Measurements from ENCODE around the gene RBM20.

The RBM20 gene

DNA sequence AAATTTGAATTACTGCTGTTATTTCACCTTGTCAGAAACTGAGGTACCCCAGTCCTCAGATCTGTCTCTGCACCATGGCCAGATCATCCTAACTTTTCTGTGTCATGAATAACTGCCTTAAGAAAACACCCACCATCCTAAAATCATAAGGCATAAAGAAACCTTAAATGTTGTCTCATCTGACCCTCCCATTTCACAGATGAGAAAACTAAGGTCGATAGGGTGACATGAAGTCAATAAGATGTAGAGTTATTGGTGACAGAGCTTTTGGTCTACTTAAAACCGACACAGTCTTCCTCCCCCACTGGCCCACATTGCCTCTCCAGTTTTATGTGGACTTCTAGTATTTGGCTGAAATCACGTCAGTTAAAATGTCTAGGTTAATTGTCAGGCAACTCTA, 126.1 kb downstream of the RBM20 start:
- no peak for DNase-seq

DNA sequence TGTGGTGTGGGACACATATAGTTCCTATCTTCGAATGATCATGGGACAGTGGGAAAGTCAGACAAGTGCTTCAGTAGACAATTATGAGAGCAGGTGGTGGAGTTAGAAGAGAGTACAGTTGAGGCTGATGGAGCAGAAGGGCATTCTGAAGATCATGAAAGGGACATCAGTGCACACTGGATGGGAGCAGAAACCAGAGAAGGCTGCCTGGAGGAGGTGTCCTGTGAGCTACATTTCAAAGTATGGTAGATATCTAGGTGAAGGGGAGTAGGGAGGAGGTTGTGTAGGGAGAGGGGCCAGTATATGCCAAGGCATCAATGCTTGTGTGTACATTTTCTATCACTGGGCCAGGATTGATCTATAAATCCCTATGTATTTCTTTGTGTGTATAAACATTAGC, 127.3 kb downstream of the RBM20 start:
- DNase-seq, result no peak

DNA sequence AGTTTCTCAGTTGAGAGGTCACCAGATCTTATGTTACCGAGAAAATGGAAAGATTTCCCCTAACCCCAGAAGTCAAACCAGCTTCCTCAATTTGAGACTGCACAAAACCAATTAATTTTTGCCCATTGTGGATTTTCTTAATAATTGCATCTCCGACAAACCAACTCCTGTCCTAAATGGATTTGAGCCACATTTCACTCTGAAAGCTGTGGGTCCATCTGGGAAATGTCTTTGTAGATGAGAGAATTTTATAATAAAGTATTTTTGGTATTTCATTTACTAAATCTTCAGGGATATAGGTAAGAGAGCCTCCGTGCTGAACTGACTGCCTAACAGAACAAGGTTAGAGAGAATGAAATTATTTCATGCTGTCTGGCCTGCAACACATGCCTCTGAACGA, 127.9 kb downstream of the RBM20 start:
- no peak for DNase-seq

DNA sequence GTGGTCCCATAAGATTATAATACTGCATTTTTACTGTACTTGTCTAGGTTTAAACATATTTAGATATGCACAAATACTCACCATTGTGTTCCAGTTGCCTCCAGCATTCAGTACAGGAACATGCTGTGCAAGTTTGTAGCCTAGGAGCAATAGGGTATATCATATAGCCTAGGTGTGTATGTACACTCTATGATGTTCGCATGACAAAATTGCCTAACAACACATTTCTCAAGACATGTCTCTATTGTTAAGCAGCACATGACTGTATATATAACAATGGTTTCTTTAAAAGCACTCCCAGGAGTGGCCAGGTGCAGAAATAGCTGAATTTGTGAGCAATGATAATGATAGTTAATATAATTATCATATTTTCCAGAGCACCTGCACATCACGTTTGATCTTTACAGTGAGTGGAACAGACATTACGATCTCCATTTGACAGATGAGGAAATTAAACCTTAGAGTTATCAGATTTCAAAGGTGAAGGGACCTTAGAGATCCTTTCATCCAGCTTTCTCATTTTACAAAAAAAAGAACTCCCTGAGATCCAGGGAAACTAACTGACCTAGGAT, 128.4 kb downstream of the RBM20 start:
- no peak for DNase-seq

DNA sequence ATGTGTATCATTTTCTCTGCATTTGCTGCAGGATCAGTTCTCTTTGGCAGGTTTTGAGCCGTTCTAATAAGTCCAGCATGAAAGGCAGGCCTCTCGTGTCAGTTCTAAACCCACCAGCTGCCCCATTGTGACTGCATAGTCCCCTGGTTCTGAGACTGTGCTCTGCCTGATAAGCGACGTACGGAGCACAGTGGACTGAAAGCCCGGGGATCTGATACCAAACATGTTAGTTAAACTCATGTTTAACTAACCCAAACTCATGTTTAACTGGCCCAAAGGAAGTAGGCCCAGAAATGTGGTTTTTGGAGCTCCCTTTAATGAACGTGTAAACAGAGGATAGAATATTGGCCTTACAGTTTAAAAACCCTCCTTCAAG, 129.5 kb downstream of the RBM20 start:
- no peak for DNase-seq

DNA sequence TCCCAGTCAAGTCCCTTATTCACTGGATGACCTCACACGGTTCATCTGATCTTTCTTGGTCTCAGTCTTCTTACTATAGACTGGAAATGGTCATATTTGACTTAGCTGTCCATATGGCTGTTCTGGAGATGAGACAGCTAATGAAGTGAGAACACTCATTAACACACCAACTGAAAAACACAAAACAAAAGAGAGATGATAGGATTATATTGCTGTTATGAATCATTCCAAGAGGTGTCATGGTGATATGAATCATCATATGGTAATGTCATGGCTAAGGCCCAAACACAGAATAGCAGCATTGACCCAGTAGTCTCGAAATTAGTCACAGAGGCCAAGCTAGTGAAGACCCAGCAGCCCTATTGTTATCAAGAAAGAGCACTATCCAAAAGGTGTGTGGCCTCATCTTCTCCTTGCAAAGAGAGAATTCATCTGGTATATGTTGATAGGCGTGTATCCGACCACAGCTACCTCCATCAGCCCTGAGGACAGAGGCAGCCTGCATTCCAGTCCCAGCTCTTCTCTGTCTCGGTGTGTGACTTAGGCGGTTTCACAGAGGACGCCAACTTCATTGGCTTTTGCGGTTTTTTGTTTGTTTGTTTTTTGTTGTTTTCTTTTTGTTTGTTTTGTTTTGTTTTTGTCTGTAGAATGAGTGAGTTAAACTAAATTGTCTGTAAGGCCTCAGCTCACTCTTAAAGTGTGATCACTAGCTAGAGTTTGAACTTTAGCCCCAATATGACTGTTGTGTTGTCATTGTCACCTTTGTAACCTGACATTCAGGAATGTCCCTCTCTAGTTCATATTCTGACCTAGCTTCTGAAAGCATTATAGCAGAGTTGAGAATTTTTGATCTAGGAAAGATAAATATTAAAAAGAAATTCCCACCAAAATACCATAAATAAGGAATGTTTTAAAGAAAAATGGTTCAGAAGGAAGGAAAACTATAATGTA, 130.2 kb downstream of the RBM20 start:
- no peak for DNase-seq

DNA sequence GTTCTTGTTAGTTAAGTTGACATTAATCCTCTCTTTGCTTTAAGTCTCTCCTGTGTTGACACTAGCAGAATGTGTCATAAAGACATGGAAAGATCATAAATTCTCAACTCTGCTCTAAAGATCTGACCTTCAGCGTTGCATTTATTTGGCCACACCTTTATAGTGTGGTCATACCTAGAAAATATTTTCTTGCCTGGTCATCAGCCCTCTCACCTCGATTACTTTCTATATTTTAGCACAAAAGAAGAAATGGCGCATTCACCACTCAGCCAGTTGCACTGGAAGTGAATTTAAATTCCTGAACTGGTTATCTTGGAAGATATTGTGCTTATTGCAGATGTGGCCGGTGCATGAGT, 130.9 kb downstream of the RBM20 start:
- DNase-seq, result no peak

DNA sequence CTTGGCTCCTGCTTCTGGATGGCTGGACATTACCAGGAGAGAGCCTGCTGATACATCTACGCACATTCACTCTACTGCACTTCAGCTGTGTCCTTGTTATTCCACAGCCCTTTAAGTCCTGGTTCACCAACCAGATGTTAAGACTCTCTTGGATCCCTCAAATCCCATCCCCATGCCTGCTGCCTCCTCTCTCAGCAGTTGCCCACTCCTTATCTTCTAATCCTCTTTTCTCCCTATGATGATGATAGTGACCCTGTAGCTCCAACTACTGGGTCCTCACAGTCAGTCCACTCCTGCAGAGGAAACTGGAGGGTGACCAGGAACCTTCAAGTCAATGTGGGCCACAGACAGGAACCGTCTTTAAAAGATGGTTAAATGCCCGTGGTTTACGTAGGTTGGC, 131.3 kb downstream of the RBM20 start:
- DNase-seq, result no peak

DNA sequence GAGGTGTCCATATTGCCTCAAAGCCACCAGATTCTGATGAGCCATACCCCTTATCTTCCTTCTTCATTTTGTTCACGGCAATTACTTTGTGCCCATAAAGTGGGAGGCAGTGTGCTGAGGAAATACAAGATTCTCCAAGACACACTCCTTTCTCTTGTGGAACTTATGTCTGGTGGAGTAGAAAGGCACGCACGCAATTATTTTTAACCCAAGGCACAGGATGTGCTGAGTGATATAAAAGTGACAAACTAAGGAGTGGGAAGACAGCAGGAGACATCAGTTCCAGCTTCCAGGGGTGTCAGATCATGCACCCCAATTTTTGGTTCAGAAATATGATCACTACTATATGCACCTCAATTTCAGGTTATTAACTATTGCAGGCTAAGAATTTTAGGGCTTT, 132.9 kb downstream of the RBM20 start:
- no peak for DNase-seq

DNA sequence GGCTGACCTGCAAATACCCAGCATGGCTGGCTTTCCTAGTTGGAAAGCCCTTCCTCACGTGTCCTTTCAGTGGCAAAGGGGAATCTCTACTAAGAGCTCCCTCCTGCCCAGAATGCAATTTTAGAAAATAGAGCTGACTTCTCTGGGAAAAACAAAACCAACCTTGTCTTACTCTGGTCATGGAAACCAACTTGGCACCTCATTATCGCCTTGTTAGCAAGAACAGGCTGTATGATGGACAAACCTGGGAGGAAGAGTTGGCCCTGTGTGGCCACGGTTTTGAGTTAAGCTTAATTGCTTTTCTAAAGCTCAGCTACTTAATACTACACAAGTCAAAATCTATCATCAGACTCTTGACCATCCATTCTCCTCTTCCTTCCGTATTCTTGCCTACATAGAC, 133.5 kb downstream of the RBM20 start:
- DNase-seq, result no peak

DNA sequence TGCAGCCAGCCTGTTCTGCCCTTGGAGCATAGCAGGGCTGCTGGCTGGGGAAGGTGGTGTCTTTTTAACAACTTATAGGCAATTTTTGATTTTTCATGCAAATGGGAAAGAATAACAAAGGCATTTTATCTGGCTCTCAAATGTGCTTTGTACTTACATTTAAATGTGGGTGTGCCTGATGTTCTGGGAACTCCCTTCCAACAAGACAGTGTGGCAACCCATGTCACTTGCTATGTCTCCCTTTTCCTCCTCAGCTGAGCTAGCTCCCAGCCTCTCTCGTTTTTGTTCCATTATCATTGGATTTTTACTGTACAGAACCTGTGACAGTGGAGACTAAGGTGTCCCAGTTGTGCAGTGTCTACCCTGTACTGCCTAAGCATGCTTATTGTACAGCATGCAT, 134.1 kb downstream of the RBM20 start:
- DNase-seq, result no peak

DNA sequence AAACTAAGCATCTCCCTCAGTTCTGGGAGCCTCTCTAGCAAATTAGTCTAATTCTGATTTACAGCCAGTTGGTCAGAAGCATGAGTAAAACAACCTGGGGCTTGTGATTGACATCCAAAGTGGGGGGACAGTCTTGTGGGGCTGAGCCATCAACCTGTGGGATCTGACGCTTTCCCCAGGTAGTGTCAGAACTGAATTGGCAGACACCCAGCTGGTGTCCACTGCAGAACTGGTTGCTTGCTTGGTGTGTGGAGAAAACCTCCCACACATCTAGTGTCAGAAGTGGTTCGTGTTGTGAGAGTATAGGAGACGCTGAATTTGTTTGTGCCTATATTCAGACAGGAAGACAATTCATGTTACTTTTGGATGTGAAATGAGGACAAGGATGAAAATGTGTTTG, 135.4 kb downstream of the RBM20 start:
- no peak for DNase-seq

DNA sequence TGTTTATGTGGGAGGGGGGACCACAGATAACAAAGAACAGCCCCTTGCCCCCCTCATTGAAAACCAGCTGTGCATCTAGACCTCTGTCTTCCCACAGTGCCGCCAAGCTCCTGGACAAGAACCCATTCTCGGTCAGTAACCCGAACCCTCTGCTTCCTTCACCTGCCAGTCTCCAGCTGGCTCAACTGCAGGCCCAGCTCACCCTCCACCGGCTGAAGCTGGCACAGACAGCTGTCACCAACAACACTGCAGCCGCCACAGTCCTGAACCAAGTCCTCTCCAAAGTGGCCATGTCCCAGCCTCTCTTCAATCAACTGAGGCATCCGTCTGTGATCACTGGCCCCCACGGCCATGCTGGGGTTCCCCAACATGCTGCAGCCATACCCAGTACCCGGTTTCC, 136.6 kb downstream of the RBM20 start:
- DNase-seq, result no peak

DNA sequence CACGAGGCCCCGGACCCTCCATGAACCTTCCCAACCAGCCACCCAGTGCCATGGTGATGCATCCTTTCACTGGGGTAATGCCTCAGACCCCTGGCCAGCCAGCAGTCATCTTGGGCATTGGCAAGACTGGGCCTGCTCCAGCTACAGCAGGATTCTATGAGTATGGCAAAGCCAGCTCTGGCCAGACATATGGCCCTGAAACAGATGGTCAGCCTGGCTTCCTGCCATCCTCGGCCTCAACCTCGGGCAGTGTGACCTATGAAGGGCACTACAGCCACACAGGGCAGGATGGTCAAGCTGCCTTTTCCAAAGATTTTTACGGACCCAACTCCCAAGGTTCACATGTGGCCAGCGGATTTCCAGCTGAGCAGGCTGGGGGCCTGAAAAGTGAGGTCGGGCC, 137.0 kb downstream of the RBM20 start:
- DNase-seq, result no peak

DNA sequence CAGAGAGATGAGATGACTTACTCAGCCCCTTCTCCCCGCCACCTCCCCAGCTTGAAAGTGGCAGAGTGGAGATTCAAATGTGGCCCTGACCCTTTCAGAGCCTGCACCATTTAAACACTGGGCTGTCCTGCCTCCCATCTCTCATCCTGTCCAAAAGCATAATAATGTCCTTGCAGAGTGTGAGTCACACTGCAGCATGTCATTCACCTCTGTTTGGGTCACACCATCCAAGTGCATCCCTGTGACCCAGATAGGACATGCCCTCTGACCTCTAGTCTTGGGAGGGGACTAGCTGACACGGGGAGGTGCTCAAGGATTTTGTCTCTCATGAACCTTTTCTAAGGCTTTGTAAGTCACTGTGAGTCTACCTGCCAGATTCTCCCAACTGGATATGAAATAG, 138.5 kb downstream of the RBM20 start:
- DNase-seq, result no peak

DNA sequence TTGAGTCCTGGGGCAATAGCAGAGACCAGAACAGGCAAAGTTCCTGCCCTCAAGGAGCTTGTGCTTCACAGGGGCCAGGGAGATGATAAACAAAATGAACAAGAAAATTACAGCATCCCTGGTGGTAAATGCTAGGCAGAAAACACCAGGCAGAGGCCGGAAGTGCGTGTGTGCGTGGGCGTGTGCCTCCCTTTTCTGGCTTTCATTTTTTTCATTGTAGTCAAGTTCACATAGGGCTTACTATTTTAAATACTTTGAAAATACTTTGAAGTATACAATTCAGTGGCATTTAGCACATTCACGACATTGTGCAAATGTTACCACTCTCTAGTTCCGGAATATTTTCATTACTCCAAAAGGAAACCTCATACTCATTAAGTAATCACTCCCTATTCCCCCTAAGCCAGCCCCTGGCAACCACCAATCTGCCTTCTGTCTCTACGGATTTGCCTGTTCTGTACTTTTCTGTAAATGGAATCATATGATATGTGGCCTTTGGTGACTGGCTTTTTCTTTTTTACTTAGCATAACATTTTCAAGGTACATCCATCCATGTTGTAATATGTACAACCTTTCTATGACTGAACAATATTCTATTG, 139.5 kb downstream of the RBM20 start:
- peak; percentile 43 for DNase-seq

DNA sequence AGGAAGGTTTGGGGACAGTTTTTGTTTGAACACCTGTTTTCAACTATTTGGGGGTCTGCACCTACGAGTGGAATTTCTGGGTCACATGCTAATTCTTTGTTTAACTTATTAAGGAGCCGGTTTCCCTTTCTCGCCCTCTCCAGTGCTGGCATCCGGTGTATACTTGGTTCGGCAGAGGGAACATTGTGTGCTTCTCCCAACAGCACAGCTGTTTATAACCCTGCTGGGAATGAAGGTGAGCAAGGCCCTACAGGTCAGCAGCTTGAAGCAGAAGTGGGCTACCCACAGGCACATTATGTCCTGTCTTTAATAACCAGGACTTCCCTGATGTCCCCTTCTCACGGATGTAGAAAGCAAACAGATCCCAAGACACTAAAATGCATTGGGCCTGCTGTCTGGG, 140.1 kb downstream of the RBM20 start:
- DNase-seq, result no peak

DNA sequence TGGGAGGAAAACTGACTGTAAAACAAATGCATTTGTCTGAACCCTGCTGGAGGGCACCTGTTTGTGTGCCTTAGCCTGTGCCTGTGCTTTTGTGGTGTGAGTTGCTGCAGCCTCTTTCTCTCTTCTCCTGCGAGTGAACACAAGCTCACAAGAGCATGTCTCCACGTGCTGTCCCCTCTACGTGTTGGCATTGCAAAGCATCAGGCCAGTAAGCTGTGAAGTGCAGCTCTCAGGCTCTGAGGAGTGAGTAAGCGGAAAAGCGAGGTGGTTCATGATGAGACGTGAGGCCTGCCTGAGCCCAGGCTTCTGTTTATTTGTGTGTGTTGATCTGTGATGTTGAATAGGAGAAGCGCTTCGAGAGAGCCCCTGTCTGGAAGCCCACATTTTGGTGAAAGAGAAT, 142.0 kb downstream of the RBM20 start:
- no peak for DNase-seq

DNA sequence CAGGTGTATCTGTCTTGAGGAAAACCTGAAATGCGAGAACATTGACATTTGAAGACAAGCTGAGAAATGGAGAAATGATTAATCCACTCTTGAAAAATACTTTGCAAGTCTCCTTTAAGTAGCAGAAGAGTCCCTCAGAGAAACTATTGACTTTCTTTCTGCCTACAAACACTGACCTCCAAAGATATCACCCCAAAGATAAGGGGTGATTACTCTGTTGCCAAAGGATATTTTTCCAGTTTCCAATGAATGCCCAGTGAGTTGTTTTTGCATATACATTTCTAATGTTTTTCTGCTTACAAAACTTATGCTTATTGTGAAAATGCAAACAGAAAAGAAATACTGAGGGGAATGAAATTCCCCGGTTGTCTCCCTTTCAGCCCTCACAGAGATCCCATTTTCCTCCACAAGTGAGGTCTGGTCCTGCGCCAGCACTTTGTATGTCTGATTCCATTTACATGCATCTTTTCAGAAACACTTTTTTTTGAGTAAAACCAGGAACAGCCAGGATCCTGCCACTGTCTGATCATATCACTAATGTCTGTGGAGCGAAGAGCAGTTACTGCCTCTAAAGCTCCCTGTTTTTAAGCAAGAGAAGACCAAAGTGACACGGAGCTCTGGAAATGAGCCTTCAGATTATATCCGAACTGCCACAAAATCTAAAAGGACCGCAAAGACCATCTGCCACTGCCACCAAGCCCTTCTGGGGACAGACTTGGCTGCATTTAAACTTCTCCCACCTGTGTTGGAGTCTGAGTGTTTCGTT, 144.7 kb downstream of the RBM20 start:
- DNase-seq, result no peak

DNA sequence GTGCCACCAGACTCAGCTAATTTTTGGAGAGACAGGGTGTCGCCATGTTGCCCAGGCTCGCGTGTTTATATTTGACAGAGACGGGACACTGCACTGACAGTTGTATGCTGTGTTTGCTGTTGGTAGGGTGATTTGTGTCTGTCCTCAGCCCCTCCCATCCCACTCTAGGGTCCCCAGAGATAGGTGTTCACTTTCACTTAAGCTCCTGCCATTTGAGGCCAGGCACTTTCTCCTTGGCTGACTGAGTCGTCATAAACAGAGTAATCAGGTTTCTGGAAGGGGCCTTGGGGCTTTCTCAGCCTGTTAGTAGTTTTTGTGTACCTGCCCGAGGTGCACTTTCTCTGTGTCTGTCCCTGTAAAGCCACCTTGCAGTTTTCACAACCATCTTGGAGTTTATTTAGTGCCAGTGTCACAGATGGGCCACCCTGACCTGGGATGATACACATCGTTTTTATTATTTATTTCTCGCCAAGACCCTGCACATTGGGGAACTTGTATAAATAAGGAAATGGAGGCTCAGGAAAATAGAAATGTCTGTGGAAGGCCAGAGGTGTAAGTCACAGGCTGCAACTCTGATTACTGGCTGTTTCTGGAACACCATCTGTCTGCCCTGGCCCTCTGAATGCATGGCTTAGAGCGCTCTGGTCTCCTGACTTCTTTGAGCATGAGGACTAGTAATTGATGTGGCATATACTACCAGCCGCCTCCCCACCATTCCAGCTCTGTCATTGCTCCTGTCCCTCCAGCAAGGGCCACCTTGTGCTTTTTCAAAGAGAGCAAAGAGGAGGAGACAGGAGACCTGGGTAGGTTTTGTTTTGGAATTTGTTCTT, 145.7 kb downstream of the RBM20 start:
- no peak for DNase-seq

DNA sequence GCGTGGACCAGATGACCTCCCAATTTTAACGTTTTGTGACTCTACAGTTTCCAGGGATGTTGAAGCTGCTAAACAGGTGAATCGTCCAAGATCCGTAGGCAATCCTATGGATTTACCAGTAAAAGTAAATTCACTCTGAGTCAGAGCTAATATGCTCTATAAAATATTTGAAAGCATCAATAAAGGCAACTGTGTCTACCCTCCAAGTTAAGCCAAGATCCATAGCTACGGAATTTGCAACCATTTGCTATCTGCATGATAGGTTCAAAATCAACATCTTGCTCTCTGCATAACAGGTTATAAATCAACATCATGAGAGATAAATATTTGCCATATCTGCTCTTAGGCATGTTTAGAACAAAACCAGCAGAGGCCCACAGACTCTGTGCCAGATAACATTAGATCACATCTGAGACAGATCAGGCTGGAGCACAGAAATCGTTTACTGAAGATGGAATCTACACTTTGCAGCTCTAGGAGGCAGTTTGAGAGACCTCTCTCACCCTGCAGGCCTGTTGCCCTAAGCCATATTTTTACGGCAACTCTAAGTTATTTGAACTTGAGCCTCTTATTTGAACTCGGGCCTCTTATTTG, 146.9 kb downstream of the RBM20 start:
- no peak for DNase-seq

DNA sequence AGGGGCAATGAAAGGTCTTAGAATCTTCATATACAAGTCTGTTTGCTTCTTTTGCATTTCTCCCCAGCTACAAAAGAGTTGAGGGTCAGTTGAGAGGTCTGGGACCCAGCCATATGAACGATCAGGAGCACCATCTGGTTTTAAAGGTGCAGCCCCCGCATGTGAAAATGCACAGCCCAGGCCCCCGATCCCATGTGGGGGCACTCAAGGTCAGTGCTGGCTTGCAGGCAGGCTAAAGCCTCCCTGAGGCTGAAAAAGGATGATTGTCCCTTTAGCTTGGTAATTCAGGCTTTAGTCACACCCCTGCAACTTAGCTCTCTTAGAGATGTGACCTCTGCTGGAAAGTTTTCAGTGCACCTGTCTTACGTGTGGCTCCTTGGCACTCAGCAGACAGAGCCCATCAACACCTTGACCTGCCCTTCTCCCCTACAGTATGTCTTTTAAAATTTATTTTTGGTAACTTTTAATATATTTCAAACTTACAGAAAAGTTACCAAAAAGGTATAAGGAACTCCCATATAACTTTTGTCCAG, 147.5 kb downstream of the RBM20 start:
- DNase-seq, result no peak
